Neural cell (in vitro differentiated cells): ENCODE measurements around the gene SNAPC2. TPM values are rescaled to one million over a fixed set of nuclear protein-coding genes. Genes with fewer than 3 reads are reported as not detected.

ENCODE experiments used
- H2AFZ ChIP-seq: fragments of 200-600, 300-800 bp; sonication (generic), shearing (Covaris generic); 2 replicates; pipeline ENCODE4 v1.6.0; 2014; ENCODE audit warnings: low read depth, mild to moderate bottlenecking, antibody characterized with exemption, low read length, moderate library complexity
- H3F3A ChIP-seq: fragments of 200-600 bp; shearing (Covaris generic); 2 replicates; pipeline ENCODE4 v1.6.1; 2016; ENCODE audit warnings: mild to moderate bottlenecking, moderate library complexity, mixed read lengths, antibody characterized with exemption, low read length; ENCODE audit not compliant: insufficient read depth, poor library complexity, severe bottlenecking
- H3K27ac ChIP-seq: fragments of 200-600, 300-800 bp; sonication (generic), shearing (Covaris generic); 2 replicates; pipeline ENCODE4 v1.5.1; 2014; ENCODE audit warnings: mild to moderate bottlenecking, low read length, moderate library complexity
- H3K27me3 ChIP-seq: fragments of 300-800, 200-600 bp; sonication (generic), shearing (Covaris generic); 2 replicates; pipeline ENCODE4 v1.6.0; 2014; ENCODE audit warnings: mild to moderate bottlenecking, low read depth, low read length, moderate library complexity; ENCODE audit not compliant: insufficient read depth
- H3K36me3 ChIP-seq: fragments of 300-800, 200-600 bp; sonication (generic), shearing (Covaris generic); 2 replicates; pipeline ENCODE4 v1.5.1; 2014; ENCODE audit warnings: mild to moderate bottlenecking, antibody characterized with exemption, low read length, moderate library complexity; ENCODE audit not compliant: insufficient read depth
- H3K4me2 ChIP-seq: fragments of 300-800, 200-600 bp; sonication (generic), shearing (Covaris generic); 2 replicates; pipeline ENCODE4 v1.6.0; 2014; ENCODE audit warnings: mild to moderate bottlenecking, low read length
- H3K4me3 ChIP-seq: fragments of 300-800, 200-600 bp; sonication (generic), shearing (Covaris generic); 2 replicates; pipeline ENCODE4 v1.5.1; 2014; ENCODE audit warnings: mild to moderate bottlenecking, low read length, moderate library complexity
- H3K79me2 ChIP-seq: fragments of 200-600 bp; shearing (Covaris generic); replicated peaks from 2 replicates; pipeline ENCODE4 v1.6.0; 2014; ENCODE audit warnings: mild to moderate bottlenecking, low read length, moderate library complexity; ENCODE audit not compliant: insufficient read depth
- H3K9ac ChIP-seq: fragments of 300-800, 200-600 bp; sonication (generic), shearing (Covaris generic); 2 replicates; pipeline ENCODE4 v1.6.1; 2016; ENCODE audit warnings: mild to moderate bottlenecking, low read length, mixed read lengths
- H3K9me2 ChIP-seq: fragments of 200-600 bp; shearing (Covaris generic); 2 replicates; pipeline ENCODE4 v1.6.1; 2016; ENCODE audit warnings: mild to moderate bottlenecking, low read length, mixed read lengths; ENCODE audit not compliant: insufficient read depth
- H3K9me3 ChIP-seq: fragments of 200-600, 300-800 bp; sonication (generic), shearing (Covaris generic); 2 replicates; pipeline ENCODE4 v1.6.1; 2016; ENCODE audit warnings: mild to moderate bottlenecking, mixed run types, low read length, moderate library complexity, mixed read lengths
- H4K20me1 ChIP-seq: fragments of 200-600 bp; shearing (Covaris generic); 2 replicates; pipeline ENCODE4 v1.6.1; 2016; ENCODE audit warnings: mild to moderate bottlenecking, mixed run types; ENCODE audit not compliant: insufficient read depth
- EP300 ChIP-seq: fragments of 450-650 bp; conservative IDR thresholded peaks from 2 replicates; pipeline ENCODE4 v1.6.1; 2014; ENCODE audit warnings: antibody characterized with exemption, mild to moderate bottlenecking, moderate library complexity; ENCODE audit not compliant: poor library complexity, severe bottlenecking
- EZH2 ChIP-seq: fragments of 200-600, 300-800 bp; shearing (Covaris generic), sonication (generic); IDR thresholded peaks from 2 replicates; pipeline ENCODE4 v1.6.1; 2014; ENCODE audit warnings: antibody characterized with exemption, low read length, borderline replicate concordance, mild to moderate bottlenecking; ENCODE audit not compliant: insufficient read depth, poor library complexity, severe bottlenecking
- MXI1 ChIP-seq: fragments of 450-650 bp; conservative IDR thresholded peaks from 2 replicates; pipeline ENCODE4 v1.6.1; 2014; ENCODE audit warnings: antibody characterized with exemption, mild to moderate bottlenecking; ENCODE audit not compliant: poor library complexity, severe bottlenecking
- POLR2AphosphoS5 ChIP-seq: IDR thresholded peaks from 2 replicates; pipeline ENCODE4 v1.6.1; 2012
- RAD21 ChIP-seq: fragments of 450-650 bp; conservative IDR thresholded peaks from 2 replicates; pipeline ENCODE4 v1.6.1; 2014; ENCODE audit warnings: antibody characterized with exemption, mild to moderate bottlenecking, moderate library complexity
- SMC3 ChIP-seq: fragments of 450-650 bp; conservative IDR thresholded peaks from 2 replicates; pipeline ENCODE4 v1.6.1; 2014; ENCODE audit warnings: antibody characterized with exemption, mild to moderate bottlenecking, moderate library complexity; ENCODE audit not compliant: poor library complexity
- TAF1 ChIP-seq: IDR thresholded peaks from 2 replicates; pipeline ENCODE4 v1.6.1; 2012; ENCODE audit warnings: low read depth
- polyA plus RNA-seq: library from polyadenylated mRNA; depleted of rRNA; stranded (reverse); fragments of >200 nt; gene quantifications from 2 replicates; pipeline ENCODE4 v1.2.3, GENCODE V29; 2014
- TF ChIP-seq, protein P1 (sequence below): fragments of 450-650 bp; IDR thresholded peaks from 2 replicates; pipeline ENCODE4 v1.5.1; 2014; ENCODE audit warnings: antibody characterized with exemption, mild to moderate bottlenecking, moderate library complexity; ENCODE audit not compliant: poor library complexity, severe bottlenecking
- TF ChIP-seq, protein P2 (sequence below): IDR thresholded peaks from 2 replicates; pipeline ENCODE4 v1.6.1; 2012; ENCODE audit warnings: borderline replicate concordance

SNAPC2 gene
- polyA plus RNA-seq, 1 donor from 2014 or later: 12.8 TPM

DNA sequence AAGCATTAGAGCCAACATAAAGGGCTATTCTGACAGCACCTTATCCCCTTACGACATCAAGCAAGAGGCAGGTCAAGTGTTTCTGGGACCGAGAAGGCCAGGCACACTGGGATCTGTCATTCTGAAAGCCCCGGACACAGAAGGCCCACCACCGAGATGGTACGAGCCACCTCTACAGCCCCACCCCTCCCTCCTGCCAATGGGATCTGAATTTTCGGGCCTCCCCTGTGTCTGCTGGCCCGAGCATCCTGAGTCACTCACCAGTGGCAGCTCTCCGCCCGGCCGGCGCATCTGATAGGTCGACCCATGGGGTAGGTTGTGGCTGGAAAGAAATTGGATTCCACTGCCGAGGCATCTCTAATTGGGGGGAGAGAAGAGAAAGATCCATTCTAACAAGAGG, 20.7 kb downstream of the SNAPC2 start:
- no peaks in the 10 kb centered on the region for H3K36me3 ChIP-seq
- TF ChIP-seq, protein P1, sequence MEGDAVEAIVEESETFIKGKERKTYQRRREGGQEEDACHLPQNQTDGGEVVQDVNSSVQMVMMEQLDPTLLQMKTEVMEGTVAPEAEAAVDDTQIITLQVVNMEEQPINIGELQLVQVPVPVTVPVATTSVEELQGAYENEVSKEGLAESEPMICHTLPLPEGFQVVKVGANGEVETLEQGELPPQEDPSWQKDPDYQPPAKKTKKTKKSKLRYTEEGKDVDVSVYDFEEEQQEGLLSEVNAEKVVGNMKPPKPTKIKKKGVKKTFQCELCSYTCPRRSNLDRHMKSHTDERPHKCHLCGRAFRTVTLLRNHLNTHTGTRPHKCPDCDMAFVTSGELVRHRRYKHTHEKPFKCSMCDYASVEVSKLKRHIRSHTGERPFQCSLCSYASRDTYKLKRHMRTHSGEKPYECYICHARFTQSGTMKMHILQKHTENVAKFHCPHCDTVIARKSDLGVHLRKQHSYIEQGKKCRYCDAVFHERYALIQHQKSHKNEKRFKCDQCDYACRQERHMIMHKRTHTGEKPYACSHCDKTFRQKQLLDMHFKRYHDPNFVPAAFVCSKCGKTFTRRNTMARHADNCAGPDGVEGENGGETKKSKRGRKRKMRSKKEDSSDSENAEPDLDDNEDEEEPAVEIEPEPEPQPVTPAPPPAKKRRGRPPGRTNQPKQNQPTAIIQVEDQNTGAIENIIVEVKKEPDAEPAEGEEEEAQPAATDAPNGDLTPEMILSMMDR: no peak
- no peak for TF ChIP-seq POLR2AphosphoS5
- TF ChIP-seq, protein P2, sequence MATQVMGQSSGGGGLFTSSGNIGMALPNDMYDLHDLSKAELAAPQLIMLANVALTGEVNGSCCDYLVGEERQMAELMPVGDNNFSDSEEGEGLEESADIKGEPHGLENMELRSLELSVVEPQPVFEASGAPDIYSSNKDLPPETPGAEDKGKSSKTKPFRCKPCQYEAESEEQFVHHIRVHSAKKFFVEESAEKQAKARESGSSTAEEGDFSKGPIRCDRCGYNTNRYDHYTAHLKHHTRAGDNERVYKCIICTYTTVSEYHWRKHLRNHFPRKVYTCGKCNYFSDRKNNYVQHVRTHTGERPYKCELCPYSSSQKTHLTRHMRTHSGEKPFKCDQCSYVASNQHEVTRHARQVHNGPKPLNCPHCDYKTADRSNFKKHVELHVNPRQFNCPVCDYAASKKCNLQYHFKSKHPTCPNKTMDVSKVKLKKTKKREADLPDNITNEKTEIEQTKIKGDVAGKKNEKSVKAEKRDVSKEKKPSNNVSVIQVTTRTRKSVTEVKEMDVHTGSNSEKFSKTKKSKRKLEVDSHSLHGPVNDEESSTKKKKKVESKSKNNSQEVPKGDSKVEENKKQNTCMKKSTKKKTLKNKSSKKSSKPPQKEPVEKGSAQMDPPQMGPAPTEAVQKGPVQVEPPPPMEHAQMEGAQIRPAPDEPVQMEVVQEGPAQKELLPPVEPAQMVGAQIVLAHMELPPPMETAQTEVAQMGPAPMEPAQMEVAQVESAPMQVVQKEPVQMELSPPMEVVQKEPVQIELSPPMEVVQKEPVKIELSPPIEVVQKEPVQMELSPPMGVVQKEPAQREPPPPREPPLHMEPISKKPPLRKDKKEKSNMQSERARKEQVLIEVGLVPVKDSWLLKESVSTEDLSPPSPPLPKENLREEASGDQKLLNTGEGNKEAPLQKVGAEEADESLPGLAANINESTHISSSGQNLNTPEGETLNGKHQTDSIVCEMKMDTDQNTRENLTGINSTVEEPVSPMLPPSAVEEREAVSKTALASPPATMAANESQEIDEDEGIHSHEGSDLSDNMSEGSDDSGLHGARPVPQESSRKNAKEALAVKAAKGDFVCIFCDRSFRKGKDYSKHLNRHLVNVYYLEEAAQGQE: no peak
- no peak for TF ChIP-seq EZH2
- no peak for TF ChIP-seq TAF1
- no peak for TF ChIP-seq RAD21
- no peak for TF ChIP-seq SMC3
- TF ChIP-seq EP300: no peak
- no peak for TF ChIP-seq MXI1
- no peak overlapping the region for H3K9ac ChIP-seq
- H4K20me1 ChIP-seq: no peaks in the 10 kb centered on the region
- no peak overlapping the region for H2AFZ ChIP-seq
- H3K27me3 ChIP-seq: no peaks in the 10 kb centered on the region
- H3K9me3 ChIP-seq: no peaks in the 10 kb centered on the region
- no peak overlapping the region for H3K4me2 ChIP-seq
- H3F3A ChIP-seq: peaks cover 4% of the 10 kb centered on the region
- no peaks in the 10 kb centered on the region for H3K9me2 ChIP-seq
- H3K27ac ChIP-seq: no peak overlapping the region
- no peak overlapping the region for H3K4me3 ChIP-seq
- peaks cover 13% of the 10 kb centered on the region for H3K79me2 ChIP-seq

DNA sequence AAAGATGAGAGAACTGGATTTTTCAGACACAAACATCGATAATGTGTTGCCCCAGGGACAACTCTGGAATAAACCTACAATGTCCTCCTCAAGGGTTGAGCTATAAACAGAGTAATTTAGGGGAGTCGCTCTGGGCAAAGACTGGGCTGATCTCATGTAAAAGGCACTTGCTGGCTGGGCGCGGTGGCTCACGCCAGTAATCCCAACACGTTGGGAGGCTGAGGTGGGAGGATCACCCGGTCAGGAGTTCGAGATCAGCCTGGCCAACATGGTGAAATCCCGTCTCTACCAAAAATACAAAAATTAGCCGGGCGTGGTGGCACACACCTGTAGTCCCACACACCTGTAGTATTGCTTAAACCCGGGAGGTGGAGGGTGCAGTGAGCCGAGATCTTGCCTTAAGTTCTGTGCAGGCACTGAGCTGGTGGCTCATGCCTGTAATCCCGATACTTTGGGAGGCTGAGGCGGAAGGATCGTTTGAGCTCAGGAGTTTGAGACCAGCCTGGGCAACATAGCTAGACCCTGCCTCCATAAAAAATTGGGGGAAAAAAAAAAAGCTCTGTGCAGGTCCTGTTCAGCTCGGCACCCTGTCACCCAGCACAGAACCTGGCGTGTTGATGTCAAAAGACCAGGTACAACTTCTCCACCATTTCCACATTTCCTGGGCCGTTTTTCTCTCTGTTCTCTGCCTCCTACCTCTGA, 21.9 kb downstream of the SNAPC2 start:
- Histone ChIP-seq H3K9ac (no peak overlapping the region), H3F3A (peaks cover 4% of the 10 kb centered on the region), H3K27me3 (no peaks in the 10 kb centered on the region), H3K27ac (no peak overlapping the region), H2AFZ (no peak overlapping the region), H3K9me2 (no peaks in the 10 kb centered on the region), H3K9me3 (no peaks in the 10 kb centered on the region), H3K79me2 (peaks cover 13% of the 10 kb centered on the region), H4K20me1 (no peaks in the 10 kb centered on the region), H3K4me3 (peak overlapping the region; percentile 86), H3K36me3 (no peaks in the 10 kb centered on the region), H3K4me2 (no peak overlapping the region)
- TF ChIP-seq EP300 (no peak), SMC3 (no peak), POLR2AphosphoS5 (no peak), TAF1 (no peak), RAD21 (no peak), MXI1 (no peak), EZH2 (no peak)
- TF ChIP-seq, protein P2: no peak
- TF ChIP-seq, protein P1: no peak
